ENCODE measurements around the gene GLI3. TPM values are rescaled to one million over a fixed set of nuclear protein-coding genes. Genes with fewer than 3 reads are reported as not detected.

The GLI3 gene
- total RNA-seq, 1 experiment from 2014 or later, result not detected

DNA sequence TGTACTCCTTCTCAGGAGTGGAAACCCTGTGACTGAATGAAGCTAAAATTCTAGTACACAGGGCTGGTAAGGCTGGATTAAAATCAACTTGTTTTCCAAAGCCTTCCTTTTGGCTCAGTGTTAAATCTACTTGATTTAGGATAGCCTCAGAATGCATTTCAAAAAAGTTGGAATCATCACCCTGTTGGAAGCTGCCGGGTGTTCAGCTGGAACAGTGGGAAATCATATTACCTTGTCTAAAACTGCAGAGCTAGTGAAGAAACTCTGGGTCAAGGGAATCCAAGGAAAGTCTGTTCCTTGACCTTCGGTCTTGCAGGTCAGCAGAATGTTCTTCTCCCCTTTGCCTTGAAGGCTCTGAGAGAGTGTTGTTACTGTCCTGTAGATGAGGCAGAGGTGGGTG lies 282.0 kb downstream of the GLI3 start:
- no peak for TF ChIP-seq EZH2 (IDR thresholded peaks at IDR 0.05; ENCODE audit: low read depth)
- TF ChIP-seq, protein P1, sequence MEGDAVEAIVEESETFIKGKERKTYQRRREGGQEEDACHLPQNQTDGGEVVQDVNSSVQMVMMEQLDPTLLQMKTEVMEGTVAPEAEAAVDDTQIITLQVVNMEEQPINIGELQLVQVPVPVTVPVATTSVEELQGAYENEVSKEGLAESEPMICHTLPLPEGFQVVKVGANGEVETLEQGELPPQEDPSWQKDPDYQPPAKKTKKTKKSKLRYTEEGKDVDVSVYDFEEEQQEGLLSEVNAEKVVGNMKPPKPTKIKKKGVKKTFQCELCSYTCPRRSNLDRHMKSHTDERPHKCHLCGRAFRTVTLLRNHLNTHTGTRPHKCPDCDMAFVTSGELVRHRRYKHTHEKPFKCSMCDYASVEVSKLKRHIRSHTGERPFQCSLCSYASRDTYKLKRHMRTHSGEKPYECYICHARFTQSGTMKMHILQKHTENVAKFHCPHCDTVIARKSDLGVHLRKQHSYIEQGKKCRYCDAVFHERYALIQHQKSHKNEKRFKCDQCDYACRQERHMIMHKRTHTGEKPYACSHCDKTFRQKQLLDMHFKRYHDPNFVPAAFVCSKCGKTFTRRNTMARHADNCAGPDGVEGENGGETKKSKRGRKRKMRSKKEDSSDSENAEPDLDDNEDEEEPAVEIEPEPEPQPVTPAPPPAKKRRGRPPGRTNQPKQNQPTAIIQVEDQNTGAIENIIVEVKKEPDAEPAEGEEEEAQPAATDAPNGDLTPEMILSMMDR (conservative IDR thresholded peaks at IDR 0.05), result no peak
- ChIA-PET POLR2A (ENCODE audit: unreplicated experiment) (no interaction called here), CTCF (interaction anchor here (1.2 kb wide), 1 partner anchor 15 kb away, joined by 5 read pairs; no protein-coding TSS in a partner anchor)
- Histone ChIP-seq H3K4me1 (replicated peaks; ENCODE audit: insufficient read depth) (no peaks in the 10 kb centered on the region), H4K20me1 (ENCODE audit: insufficient read depth) (no peaks in the 10 kb centered on the region), H3K79me2 (ENCODE audit: low read depth) (no peaks in the 10 kb centered on the region), H3K4me3 (no peak overlapping the region), H3F3A (ENCODE audit: insufficient read depth, low read depth) (no peaks in the 10 kb centered on the region), H3K27ac (no peak overlapping the region), H2AFZ (no peak overlapping the region), H3K36me3 (ENCODE audit: low read depth) (no peaks in the 10 kb centered on the region), H3K9me2 (ENCODE audit: insufficient read depth) (no peaks in the 10 kb centered on the region), H3K4me2 (no peak overlapping the region), H3K9me3 (ENCODE audit: insufficient read depth, low read depth) (no peaks in the 10 kb centered on the region), H3K27me3 (ENCODE audit: insufficient read depth, low read depth) (peaks cover 88% of the 10 kb centered on the region)
- intact Hi-C loops (cut with micrococcal nuclease; ENCODE audit: unreplicated experiment), result no loop called here
- no TSS peak for BruUV-seq (replicated peaks)
- DNase-seq, result no peak

GRCh38 chr7:41948503-41948902 lies 288.5 kb downstream of the GLI3 start:
- no peaks in the 10 kb centered on the region for H3K9me3 ChIP-seq (ENCODE audit: insufficient read depth, low read depth)
- peaks cover 70% of the 10 kb centered on the region for H3K27me3 ChIP-seq (ENCODE audit: insufficient read depth, low read depth)
- BruUV-seq (replicated peaks), result no TSS peak
- DNase-seq, result no peak
- H2AFZ ChIP-seq, result no peak overlapping the region
- H4K20me1 ChIP-seq (ENCODE audit: insufficient read depth), result no peaks in the 10 kb centered on the region
- ChIA-PET POLR2A (ENCODE audit: unreplicated experiment) (no interaction called here), CTCF (no interaction called here)
- H3K4me2 ChIP-seq, result no peak overlapping the region
- no peaks in the 10 kb centered on the region for H3K36me3 ChIP-seq (ENCODE audit: low read depth)
- H3K79me2 ChIP-seq (ENCODE audit: low read depth), result no peaks in the 10 kb centered on the region
- H3K9me2 ChIP-seq (ENCODE audit: insufficient read depth), result no peaks in the 10 kb centered on the region
- no peak for TF ChIP-seq EZH2 (IDR thresholded peaks at IDR 0.05; ENCODE audit: low read depth)
- TF ChIP-seq, protein P1 (conservative IDR thresholded peaks at IDR 0.05), result no peak
- intact Hi-C loops (cut with micrococcal nuclease; ENCODE audit: unreplicated experiment), result no loop called here
- H3K4me1 ChIP-seq (replicated peaks; ENCODE audit: insufficient read depth), result no peaks in the 10 kb centered on the region
- H3K4me3 ChIP-seq, result no peak overlapping the region
- no peaks in the 10 kb centered on the region for H3F3A ChIP-seq (ENCODE audit: insufficient read depth, low read depth)
- no peak overlapping the region for H3K27ac ChIP-seq

DNA sequence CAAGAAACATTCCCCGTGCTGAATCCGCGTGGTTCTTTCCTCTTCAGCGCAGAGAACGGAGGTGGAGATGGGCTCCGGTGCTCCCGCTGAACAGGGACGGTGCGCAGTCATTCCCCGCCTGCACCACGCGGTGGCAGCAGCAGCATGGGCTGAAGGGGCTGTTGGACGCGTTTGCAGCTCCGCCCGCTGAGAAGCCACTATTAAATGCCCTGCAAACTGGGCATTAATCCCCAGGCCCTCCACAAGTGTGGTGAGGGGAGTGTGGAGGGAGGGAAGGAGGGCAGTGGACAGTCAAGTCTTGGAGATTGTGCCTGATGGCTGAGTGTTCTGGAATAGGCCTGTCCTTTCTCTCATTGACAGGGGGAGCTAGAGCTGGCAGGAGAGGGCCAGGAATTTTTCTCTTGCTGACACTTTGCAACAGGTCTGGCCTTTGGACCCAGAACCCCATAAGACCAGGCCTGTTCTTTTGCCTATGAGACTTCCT lies 293.9 kb downstream of the GLI3 start:
- Histone ChIP-seq H3K9me3 (ENCODE audit: insufficient read depth, low read depth) (no peaks in the 10 kb centered on the region), H3K27me3 (ENCODE audit: insufficient read depth, low read depth) (peaks cover 44% of the 10 kb centered on the region), H3K27ac (no peak overlapping the region), H3K79me2 (ENCODE audit: low read depth) (no peaks in the 10 kb centered on the region), H3K4me1 (replicated peaks; ENCODE audit: insufficient read depth) (no peaks in the 10 kb centered on the region), H4K20me1 (ENCODE audit: insufficient read depth) (no peaks in the 10 kb centered on the region), H3K36me3 (ENCODE audit: low read depth) (no peaks in the 10 kb centered on the region), H3F3A (ENCODE audit: insufficient read depth, low read depth) (no peaks in the 10 kb centered on the region), H2AFZ (no peak overlapping the region; the same call in 1 of the 2 replicates), H3K4me2 (peak overlapping the region; percentile 55), H3K9me2 (ENCODE audit: insufficient read depth) (no peaks in the 10 kb centered on the region), H3K4me3 (no peak overlapping the region)
- TF ChIP-seq EZH2 (IDR thresholded peaks at IDR 0.05; ENCODE audit: low read depth), result no peak
- TF ChIP-seq, protein P1 (conservative IDR thresholded peaks at IDR 0.05), result peak; percentile 98
- BruUV-seq (replicated peaks), result no TSS peak
- POLR2A ChIA-PET (ENCODE audit: unreplicated experiment), result no interaction called here
- peak; percentile 54 to 85 for DNase-seq
- CTCF ChIA-PET, result interaction anchor here (0.5 to 1.1 kb wide), 5 partner anchors 64 to 933 kb away, joined by 3 to 17 read pairs (median 4); no protein-coding TSS in a partner anchor
- intact Hi-C loops (cut with micrococcal nuclease; ENCODE audit: unreplicated experiment), result loop anchor here (1.0 to 5.0 kb wide), 6 partner anchors 748 to 1894 kb away; no protein-coding TSS in a partner anchor
